ENCODE data around the gene ATP13A4.

The ATP13A4 gene

DNA sequence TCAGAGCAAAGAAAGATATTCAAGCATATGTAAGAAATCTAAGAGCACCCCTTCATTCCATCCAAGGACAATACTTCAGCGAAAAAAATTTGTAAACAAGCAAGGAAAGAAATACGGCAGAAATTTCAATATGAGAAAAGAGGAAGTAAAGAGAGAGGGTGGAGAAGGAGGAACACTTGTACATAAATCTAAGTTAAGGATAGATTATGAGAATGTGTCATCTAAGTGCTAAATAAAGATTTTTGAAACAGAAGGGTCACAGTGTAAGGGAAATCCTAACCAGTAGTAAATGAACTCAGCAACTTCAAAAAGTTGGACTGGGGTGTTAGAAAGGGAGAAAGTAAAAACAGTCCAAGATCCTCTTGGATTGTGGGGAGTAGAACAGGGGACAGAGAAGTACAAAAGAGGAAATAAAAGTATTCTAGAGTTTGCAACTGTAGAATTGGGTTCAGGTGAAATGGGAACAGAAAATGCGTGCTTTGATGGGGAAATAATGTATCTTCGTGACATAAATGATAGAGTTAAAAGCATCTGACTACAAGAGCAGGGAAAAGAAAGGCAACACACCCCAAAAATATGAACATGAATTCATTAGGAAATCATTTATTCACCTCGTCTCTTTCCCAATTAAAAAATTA, 107.6 kb downstream of the ATP13A4 start:
- H4K20me1 ChIP-seq (ENCODE audit: insufficient read depth, low read length) = no peaks in the 10 kb centered on the region
- peak overlapping the region; percentile 44 for H3K27ac ChIP-seq (ENCODE audit: low read length)
- TF ChIP-seq EZH2phosphoT487 (IDR thresholded peaks at IDR 0.05; ENCODE audit: low read depth) = no peak
- TF ChIP-seq, protein P1, sequence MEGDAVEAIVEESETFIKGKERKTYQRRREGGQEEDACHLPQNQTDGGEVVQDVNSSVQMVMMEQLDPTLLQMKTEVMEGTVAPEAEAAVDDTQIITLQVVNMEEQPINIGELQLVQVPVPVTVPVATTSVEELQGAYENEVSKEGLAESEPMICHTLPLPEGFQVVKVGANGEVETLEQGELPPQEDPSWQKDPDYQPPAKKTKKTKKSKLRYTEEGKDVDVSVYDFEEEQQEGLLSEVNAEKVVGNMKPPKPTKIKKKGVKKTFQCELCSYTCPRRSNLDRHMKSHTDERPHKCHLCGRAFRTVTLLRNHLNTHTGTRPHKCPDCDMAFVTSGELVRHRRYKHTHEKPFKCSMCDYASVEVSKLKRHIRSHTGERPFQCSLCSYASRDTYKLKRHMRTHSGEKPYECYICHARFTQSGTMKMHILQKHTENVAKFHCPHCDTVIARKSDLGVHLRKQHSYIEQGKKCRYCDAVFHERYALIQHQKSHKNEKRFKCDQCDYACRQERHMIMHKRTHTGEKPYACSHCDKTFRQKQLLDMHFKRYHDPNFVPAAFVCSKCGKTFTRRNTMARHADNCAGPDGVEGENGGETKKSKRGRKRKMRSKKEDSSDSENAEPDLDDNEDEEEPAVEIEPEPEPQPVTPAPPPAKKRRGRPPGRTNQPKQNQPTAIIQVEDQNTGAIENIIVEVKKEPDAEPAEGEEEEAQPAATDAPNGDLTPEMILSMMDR (IDR thresholded peaks at IDR 0.05; ENCODE audit: low read depth, low read length) = no peak
- no peak overlapping the region for H2AFZ ChIP-seq (ENCODE audit: low read depth, low read length)
- H3K27me3 ChIP-seq (ENCODE audit: low read depth, low read length) = no peaks in the 10 kb centered on the region
- no peaks in the 10 kb centered on the region for H3K79me2 ChIP-seq (ENCODE audit: low read length)
- no peak overlapping the region for H3K9ac ChIP-seq (ENCODE audit: low read length)
- peak overlapping the region; percentile 70 for H3K4me2 ChIP-seq (ENCODE audit: low read length)
- H3K4me3 ChIP-seq (ENCODE audit: low read length) = peak overlapping the region; percentile 35
- H3K9me3 ChIP-seq (ENCODE audit: insufficient read depth, low read length) = no peaks in the 10 kb centered on the region
- H3K4me1 ChIP-seq (ENCODE audit: low read length) = peaks cover 26% of the 10 kb centered on the region
- no peaks in the 10 kb centered on the region for H3K36me3 ChIP-seq (replicated peaks; ENCODE audit: low read depth, low read length)

DNA sequence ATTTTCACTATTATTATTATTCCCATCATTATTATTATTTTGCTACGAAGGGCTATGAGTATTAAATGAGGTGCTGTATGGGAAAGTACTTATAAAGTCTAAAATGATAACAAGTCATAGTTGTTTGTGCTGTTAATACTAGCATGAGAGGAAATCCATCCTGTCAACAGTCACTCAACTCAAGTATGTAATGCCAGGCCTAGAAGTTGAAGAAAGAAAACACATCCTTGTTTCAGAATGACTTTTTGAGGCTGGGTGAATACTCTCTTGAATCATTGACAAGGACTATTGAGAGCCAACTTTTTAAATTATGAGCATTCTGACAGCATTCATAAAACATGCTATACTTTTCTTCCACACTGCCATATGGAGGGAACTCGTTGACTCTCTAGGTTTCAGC, 115.3 kb downstream of the ATP13A4 start:
- no peaks in the 10 kb centered on the region for H3K79me2 ChIP-seq (ENCODE audit: low read length)

GRCh38 chr3:193418576-193419373, 135.9 kb downstream of the ATP13A4 start:
- Histone ChIP-seq H3K27me3 (ENCODE audit: low read depth, low read length) (no peaks in the 10 kb centered on the region), H3K4me1 (ENCODE audit: low read length) (no peaks in the 10 kb centered on the region), H3K9ac (ENCODE audit: low read length) (no peak overlapping the region), H4K20me1 (ENCODE audit: insufficient read depth, low read length) (no peaks in the 10 kb centered on the region), H2AFZ (ENCODE audit: low read depth, low read length) (no peak overlapping the region), H3K79me2 (ENCODE audit: low read length) (no peaks in the 10 kb centered on the region), H3K36me3 (replicated peaks; ENCODE audit: low read depth, low read length) (no peaks in the 10 kb centered on the region), H3K4me3 (ENCODE audit: low read length) (no peak overlapping the region), H3K9me3 (ENCODE audit: insufficient read depth, low read length) (no peaks in the 10 kb centered on the region), H3K27ac (ENCODE audit: low read length) (no peak overlapping the region), H3K4me2 (ENCODE audit: low read length) (no peak overlapping the region)
- TF ChIP-seq EZH2phosphoT487 (IDR thresholded peaks at IDR 0.05; ENCODE audit: low read depth) = no peak
- TF ChIP-seq, protein P1 (IDR thresholded peaks at IDR 0.05; ENCODE audit: low read depth, low read length) = no peak

More for the DNA sequence above, 115.3 kb downstream of the ATP13A4 start:
- Histone ChIP-seq H3K27me3 (ENCODE audit: low read depth, low read length) (no peaks in the 10 kb centered on the region), H3K4me3 (ENCODE audit: low read length) (no peak overlapping the region), H3K36me3 (replicated peaks; ENCODE audit: low read depth, low read length) (no peaks in the 10 kb centered on the region), H4K20me1 (ENCODE audit: insufficient read depth, low read length) (no peaks in the 10 kb centered on the region), H3K4me2 (ENCODE audit: low read length) (no peak overlapping the region), H3K4me1 (ENCODE audit: low read length) (peaks cover 9% of the 10 kb centered on the region), H3K9me3 (ENCODE audit: insufficient read depth, low read length) (no peaks in the 10 kb centered on the region), H3K27ac (ENCODE audit: low read length) (no peak overlapping the region), H3K9ac (ENCODE audit: low read length) (no peak overlapping the region), H2AFZ (ENCODE audit: low read depth, low read length) (no peak overlapping the region)
- TF ChIP-seq EZH2phosphoT487 (IDR thresholded peaks at IDR 0.05; ENCODE audit: low read depth) = no peak
- TF ChIP-seq, protein P1 (IDR thresholded peaks at IDR 0.05; ENCODE audit: low read depth, low read length) = no peak

DNA sequence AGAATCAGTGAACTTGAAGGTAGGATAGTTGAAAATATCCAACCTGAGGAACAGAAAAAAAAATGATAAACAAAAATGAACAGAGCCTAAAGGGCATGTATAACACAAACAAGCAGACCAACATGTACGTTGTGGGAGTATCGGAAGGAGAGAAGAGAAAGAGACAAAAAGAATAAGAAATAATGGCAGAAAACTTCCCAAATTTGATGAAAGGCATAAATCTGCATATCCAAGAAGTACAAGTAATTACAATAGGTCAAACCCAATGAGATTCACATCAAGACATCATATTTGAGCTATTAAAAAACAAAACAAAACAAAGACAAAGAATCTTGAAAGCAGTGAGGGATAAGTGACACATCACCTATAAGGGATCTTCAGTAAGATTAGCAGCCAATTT, 138.1 kb downstream of the ATP13A4 start:
- H2AFZ ChIP-seq (ENCODE audit: low read depth, low read length) = no peak overlapping the region
- no peak overlapping the region for H3K9ac ChIP-seq (ENCODE audit: low read length)
- H3K4me1 ChIP-seq (ENCODE audit: low read length) = no peaks in the 10 kb centered on the region
- H3K27ac ChIP-seq (ENCODE audit: low read length) = no peak overlapping the region
- no peaks in the 10 kb centered on the region for H3K27me3 ChIP-seq (ENCODE audit: low read depth, low read length)
- H4K20me1 ChIP-seq (ENCODE audit: insufficient read depth, low read length) = no peaks in the 10 kb centered on the region
- no peak overlapping the region for H3K4me2 ChIP-seq (ENCODE audit: low read length)
- H3K79me2 ChIP-seq (ENCODE audit: low read length) = no peaks in the 10 kb centered on the region
- no peak for TF ChIP-seq EZH2phosphoT487 (IDR thresholded peaks at IDR 0.05; ENCODE audit: low read depth)
- TF ChIP-seq, protein P1 (IDR thresholded peaks at IDR 0.05; ENCODE audit: low read depth, low read length) = no peak
- H3K4me3 ChIP-seq (ENCODE audit: low read length) = no peak overlapping the region
- H3K36me3 ChIP-seq (replicated peaks; ENCODE audit: low read depth, low read length) = no peaks in the 10 kb centered on the region
- no peaks in the 10 kb centered on the region for H3K9me3 ChIP-seq (ENCODE audit: insufficient read depth, low read length)

Measured in OCI-LY3 (cell line).